Germinal center (tissue), 1 donor: ENCODE data around the gene RRP7A.
A peak's percentile ranks its signal among the peaks of the same experiment; 100 is the strongest.
"Not testable (repeated sequence)": the region's sequence is repeated elsewhere in the genome, so short reads cannot be mapped to it uniquely, and the experiment has no call there.

Source experiments
- DNase-seq: peaks from one replicate; pipeline ENCODE4 v3.0.0; 2012; ENCODE audit warnings: mixed read lengths, low spot score

The RRP7A gene

DNA sequence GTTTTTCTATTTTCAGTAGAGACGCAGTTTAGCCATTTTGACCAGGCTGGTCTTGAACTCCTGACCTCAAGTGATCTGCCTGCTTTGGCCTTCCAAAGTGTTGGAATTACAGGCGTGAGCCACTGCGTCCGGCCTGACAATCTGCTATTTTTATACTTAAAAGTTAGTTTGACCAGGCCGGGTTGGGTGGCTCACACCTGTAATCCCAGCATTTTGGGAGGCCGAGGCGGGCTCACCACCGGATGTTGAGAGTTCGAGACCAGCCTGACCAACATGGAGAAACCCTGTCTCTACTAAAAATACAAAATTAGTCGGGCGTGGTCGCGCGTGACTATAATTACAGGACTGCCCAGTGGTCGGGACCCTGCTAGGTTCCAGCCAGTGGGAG lies 19.8 kb downstream of the RRP7A start:
- DNase-seq, result not testable (repeated sequence)

DNA sequence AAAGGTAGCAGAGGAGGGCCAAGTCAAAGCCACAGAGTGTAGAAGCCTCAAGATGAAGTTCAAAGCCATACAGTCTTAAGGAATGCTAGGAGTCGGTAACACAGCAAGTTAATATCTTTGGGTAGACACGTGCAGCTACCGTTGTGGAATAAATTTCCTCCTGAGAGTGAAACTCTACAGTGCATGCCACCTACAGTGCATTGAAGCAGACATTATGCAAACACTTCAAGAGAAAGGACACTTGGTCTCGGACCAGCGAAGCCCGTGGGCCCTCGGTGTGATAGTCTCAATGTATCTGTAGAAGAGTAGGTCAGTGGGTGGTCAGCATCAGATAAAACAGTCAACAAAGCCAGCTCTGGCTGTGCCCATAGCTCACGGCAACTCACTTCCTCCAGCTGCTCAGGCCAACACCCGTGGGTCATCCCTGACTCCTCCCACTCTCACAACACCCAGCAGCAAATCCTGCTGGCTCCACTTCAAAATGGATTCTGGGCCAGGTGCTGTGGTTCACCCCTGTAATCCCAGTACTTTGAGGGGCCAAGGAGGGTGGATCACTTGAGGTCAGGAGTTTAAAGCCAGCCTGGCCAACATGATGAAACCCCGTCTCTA lies 24.0 kb downstream of the RRP7A start:
- not testable (repeated sequence) for DNase-seq

DNA sequence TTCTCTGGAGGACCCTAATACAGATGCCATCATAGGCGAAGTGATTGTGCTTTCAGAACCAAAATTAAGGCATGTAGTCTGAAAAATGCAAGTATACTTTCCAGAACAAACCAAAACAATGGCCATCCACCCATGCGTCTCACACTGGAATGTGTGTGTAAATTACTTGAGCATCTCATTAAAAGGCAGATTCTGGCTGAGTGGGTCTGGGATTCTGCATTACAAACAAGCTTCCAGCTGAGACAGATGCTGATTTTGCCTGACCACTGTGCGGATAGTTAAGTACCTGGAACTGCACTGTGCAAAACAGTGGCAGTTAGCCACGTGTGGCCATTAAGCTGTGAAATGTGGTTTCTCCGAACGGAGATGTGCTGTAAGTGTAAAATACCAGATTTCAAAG lies 26.2 kb downstream of the RRP7A start:
- no peak for DNase-seq

DNA sequence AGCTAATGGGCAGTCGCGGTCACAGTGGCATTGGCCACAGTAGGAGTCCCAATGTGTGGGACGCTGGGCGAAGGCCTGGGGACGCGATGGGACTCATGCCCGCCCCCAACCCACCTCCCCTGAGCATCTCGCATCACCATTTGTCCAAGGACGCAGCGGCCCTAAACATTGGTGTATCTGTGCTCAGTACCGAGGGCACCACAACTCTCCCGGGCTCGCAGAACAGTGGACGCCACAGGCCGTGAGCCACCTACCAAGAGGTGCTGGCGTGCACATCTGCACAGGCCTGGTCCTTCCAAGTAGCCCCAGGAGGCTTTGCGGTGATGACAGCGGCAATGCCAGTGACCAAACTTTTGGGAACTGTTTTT lies 27.3 kb downstream of the RRP7A start:
- DNase-seq, result no peak

DNA sequence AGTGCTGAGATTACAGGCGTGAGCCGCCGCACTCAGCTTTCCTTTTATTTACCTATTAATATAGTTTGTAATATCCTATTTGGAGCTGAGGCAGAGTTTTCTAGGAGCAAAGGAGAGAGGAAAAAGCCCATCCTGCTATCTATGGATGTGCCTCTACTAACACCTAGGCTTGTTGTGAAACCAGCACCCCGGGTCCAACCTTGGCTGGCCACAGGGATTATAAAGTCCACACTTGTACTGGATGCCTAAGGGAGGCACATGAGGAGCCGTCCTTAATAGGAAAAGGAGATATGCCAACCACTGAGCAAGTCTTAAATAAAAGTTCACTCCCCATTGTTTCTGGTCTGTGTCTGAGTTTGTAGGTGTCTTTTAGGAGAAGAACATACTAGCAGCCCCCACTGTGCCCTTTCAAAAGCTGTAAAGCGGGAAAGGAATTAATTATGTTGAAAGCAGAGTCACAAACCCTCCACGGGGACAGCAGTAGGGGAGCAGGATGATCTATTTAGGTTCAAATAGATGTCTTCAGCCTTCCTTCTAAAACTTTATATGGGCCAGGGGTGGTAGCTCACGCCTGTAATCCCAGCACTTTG lies 29.3 kb downstream of the RRP7A start:
- no peak for DNase-seq

DNA sequence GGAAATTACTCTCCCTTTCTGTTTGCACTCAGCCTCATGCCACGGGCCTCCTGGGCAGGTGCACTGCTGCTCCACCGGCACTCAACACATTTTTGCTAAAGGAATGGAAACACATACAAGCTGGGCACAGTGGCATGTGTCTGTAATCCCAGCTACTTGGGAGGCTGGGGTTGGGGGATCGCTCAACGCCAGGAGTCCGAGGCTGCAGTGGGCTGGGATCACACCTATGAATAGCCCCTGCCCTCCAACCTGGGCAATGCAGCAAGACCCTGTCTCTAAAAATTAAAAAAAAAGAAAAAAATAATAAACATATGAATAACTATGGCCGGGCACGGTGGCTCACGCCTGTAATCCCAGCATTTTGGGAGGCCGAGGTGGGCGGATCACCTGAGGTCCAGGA lies 30.6 kb downstream of the RRP7A start:
- no peak for DNase-seq

DNA sequence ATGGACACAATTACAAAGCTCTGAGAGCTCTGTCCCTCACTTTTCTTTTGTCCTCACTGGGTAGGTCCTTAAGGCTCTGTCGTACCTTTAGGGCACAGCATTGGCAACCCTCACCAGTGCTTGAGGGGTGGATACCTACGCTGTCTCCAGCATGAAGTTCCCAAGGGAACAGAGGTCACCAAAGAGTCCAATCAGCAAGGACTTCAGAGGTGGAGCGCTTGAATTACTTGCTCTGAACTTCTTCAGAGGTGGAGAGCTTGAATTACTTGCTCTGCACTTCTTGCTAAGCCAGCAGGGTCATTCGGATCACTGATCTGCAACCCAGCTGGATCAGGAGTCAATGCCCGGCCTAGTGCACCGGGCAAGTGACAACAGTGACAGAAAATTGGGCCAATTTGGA lies 35.1 kb downstream of the RRP7A start:
- DNase-seq, result no peak

DNA sequence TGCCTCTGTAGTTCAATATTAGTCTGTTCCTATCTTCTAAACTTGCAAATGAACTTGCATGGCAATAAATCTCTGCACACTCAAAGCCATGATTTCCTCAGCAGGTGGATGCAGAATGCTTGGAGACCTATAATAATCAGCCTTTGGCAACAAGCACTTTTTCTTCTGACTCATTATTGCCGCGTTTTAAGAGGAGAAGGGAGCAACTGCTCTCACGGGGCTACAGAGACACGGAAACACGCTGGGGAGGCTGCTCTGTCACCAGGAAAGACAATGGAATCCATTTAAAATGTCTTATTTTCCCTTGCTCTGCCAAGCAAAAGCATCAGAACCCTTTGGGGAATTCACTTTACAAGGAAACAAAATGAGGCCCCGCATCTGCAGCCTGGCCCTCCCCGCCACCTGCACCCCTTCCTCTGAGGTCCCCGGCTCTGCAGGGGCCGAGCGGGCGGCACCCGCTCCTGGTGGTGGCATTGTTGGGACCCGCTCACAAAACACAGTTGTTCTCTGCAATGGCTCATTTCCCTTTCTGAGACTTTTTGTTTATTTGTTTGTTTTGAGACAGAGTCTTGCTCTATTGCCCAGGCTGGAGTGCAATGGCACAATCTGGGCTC lies 35.9 kb downstream of the RRP7A start:
- DNase-seq, result not testable (repeated sequence)

DNA sequence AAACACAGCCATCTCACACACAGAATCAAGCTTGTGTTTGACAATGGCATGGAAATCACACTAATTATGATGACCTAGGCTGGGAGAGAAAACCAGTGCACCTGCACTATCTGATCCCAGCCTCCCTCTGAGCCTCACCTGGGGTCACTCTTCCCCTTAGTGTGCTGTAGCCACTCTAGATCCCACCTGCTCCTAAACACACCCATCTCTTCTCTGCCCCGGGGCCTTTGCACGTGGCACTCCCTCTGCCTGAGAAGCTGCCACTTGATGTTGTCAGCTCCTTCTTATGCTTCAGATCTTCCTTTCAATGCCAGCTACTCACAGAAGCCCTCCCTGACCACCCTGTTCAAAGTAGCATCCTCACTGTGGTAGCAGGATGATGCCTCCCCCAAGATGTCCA lies 44.5 kb downstream of the RRP7A start:
- DNase-seq, result no peak

DNA sequence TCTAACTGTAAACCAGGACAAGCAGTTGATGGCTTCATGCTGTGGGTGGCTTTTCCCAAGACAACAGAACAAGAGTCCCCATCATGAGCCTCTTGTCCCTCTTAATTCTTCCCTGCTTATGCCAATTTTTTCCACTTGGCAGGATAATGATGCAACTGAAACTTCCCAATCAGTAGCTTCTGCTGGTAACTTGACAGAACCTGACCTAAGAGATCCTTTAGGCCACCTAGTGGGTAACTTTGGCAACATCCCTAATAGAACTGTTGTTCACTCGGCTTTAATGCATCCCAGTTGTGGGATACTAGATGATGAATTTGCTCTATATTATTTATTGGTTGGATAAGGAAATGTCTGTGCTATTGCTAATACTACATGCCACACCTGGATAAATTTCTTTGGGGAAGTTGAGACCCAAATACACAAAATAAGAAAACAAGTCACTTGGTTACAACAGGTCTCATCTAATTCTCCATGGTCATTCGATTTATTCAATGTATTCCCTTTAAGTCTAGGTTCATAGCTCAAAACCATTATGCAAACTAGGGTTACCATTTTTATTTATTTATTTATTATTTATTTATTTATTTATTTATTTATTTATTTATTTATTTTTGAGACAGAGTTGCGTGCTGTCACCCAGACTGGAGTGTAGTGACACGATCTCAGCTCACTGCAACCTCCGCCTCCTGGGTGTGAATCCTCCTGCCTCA lies 46.0 kb downstream of the RRP7A start:
- DNase-seq, result peak; percentile 32

DNA sequence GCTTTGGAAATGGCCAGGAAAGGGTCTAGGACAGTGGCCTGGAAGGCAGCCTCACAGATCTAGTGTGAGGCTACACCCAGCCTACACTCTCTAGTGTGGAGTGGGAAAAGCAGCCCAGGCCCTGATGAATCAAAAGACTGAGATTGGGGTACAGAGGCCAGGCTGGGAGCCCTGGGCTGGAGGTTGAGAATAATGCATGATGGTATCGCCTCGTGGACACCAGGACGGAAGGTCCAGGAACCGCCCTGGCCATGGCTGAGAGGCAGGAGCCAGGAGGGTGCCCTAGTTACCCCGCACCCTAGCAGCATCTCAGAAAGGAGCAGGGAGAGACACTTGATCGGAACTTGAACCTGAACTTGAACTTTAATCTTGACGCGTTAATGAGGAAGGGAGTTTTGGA lies 46.9 kb downstream of the RRP7A start:
- no peak for DNase-seq

DNA sequence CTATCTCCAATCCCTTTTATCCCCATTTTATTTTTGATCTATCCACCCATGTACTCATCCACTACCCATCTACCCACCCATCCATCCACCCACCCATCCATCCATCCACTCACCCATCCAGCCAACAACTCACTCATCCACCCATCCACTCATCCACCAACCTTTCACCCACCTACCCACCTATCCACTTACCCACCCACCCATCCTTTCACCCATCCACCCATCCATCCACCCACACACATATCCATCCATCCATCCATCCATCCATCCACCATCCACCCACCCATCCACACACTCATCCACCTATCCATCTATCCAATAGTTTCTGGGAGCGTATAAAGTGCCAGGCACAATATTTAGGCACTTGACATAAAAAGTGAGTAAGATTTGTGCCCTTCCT lies 48.2 kb downstream of the RRP7A start:
- DNase-seq, result no peak

DNA sequence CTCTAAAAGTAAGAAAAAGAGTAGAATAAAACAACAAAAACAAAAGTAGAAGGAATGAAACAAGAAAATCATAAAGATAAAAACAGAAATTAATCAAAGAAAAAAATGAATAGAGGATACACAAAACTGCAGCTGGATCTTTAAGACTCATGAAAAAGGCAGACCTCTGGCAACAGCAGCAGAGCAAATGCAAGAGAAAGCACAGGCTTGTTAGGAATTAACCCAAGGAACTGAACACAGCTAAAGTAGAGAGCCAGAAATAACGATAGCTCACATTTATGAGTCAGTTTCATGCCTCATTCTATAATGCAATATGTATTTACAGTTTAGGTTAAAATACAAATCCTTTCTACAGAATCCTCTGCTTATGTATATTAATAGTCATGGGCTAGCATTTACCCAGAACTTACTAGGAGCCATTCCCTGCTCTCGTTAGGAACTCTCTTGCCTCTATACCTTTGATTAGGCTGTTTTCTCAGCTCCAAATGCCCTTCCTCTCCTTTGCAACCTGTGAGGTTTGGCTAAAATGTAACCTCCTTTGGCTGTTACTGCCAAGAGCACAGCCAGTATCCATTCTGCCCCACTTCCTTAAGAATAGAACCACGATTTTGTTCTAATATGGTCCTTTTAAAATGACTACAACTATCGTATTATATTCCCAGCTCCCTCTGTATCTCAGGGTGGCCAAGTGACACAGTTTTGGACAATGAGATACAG lies 49.1 kb downstream of the RRP7A start:
- no peak for DNase-seq

DNA sequence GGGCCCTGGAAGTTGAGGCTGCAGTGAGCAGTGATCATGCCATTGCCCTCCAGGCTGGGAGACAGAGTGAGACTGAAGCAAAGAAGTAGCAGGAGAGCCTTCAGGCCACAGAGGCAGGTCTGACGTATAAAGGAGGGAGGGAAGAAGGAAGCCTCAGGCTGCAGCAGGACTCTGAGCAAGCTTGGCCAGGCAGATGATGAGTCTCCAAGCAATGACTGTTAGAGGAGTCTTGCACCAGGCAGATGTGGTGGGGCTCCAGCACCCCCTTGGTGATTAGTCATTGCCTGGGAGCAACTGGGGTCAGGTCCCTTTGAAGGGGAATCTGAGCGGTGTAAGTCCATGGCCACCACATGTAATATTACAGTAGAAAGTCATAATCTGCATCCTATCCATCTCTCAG lies 50.8 kb downstream of the RRP7A start:
- DNase-seq, result no peak

DNA sequence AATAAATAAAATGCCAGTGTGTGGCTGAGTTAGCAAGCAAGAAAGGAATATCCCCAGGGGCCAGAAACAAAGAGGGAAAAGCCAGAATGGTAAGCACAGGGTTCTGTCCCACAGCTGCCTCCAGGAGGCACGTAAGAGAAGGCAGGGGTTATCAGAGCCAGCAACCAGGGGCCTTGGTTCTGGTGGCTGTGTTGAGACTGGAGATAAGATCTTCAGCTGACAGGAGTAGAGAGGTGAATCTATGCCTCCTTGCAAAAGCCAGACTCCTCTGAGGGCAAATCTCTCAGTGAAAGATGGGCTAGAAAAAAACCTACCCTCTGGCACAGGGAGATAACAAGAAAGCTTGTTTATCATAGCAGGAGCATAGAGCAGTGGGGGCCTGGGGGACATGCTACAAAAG lies 57.6 kb downstream of the RRP7A start:
- DNase-seq, result no peak

DNA sequence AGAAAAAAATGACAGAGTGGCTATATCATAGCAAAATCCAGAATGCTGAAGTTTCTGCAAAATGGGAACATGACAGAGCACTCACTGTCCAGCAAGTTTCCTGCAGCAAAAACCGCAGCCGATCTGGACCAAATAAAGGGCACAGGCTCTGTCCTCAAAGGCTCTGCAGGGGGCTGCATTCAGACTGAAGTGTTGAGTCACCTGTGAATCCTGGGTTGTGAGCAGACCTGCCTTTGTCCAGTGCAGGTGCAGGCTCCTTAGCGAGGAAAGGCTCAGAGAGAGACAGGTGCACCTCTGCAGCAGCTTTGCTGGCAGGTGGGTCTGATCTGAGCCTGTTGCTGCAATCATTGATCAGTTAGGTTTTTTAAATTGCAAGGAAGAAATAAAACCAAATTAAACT lies 58.1 kb downstream of the RRP7A start:
- DNase-seq, result no peak
